A172 (cell line): ENCODE measurements around the gene GPR61. TPM values are rescaled to one million over a fixed set of nuclear protein-coding genes. Genes with fewer than 3 reads are reported as not detected.

Experiments
- DNase-seq: peaks from one replicate; pipeline ENCODE4 v3.0.0-alpha.2; 2015; ENCODE audit warnings: low spot score
- total RNA-seq: library from RNA; depleted of rRNA; stranded (reverse); fragments of >200 nt; shearing (Covaris generic); gene quantifications from 2 replicates; pipeline ENCODE4 v1.2.3, GENCODE V29; 2014

GPR61 gene
- total RNA-seq, 1 experiment from 2014 or later = not detected

- DNase-seq = no peak
Observed at GRCh38 chr1:109535481-109535880, 4.2 kb upstream of the GPR61 start.

- DNase-seq = no peak
Observed at GRCh38 chr1:109535971-109536491, 3.6 kb upstream of the GPR61 start.

- no peak for DNase-seq
Observed at GRCh38 chr1:109537450-109538178, 2.1 kb upstream of the GPR61 start.

GRCh38 chr1:109538827-109539555 lies 681 bp upstream of the GPR61 start:
- DNase-seq = no peak

GRCh38 chr1:109541102-109541501 lies 1.4 kb downstream of the GPR61 start:
- no peak for DNase-seq

GRCh38 chr1:109542657-109543056 lies 3.0 kb downstream of the GPR61 start:
- DNase-seq = no peak

- DNase-seq = no peak
Observed at GRCh38 chr1:109543283-109543987, 3.8 kb downstream of the GPR61 start.

GRCh38 chr1:109543988-109544735 lies 4.5 kb downstream of the GPR61 start:
- no peak for DNase-seq

- peak; percentile 83 for DNase-seq
Observed at GRCh38 chr1:109546311-109547109, 6.8 kb downstream of the GPR61 start.

- peak; percentile 25 for DNase-seq
Observed at GRCh38 chr1:109547463-109548320, 8.0 kb downstream of the GPR61 start.

- DNase-seq = peak; percentile 94
Observed at GRCh38 chr1:109548321-109549267, 8.9 kb downstream of the GPR61 start, which contains the start of gene GNAI3. TSS of gene GNAI3 (plus strand) at chr1:109548615. CDS start at chr1:109548721, 106 bp downstream.

- no peak for DNase-seq
Observed at GRCh38 chr1:109556563-109556962, 16.9 kb downstream of the GPR61 start.

GRCh38 chr1:109557520-109557919 lies 17.8 kb downstream of the GPR61 start:
- no peak for DNase-seq

- DNase-seq = no peak
Observed at GRCh38 chr1:109559995-109560394, 20.3 kb downstream of the GPR61 start.

- no peak for DNase-seq
Observed at GRCh38 chr1:109564194-109564878, 24.7 kb downstream of the GPR61 start.

- DNase-seq = no peak
Observed at GRCh38 chr1:109565241-109565640, 25.6 kb downstream of the GPR61 start.

- no peak for DNase-seq
Observed at GRCh38 chr1:109566982-109567381, 27.3 kb downstream of the GPR61 start.
